HG03565 (cell line): Measurements from ENCODE around the gene CAMK2N2.
"Not testable (repeated sequence)": the region's sequence is repeated elsewhere in the genome, so short reads cannot be mapped to it uniquely, and the experiment has no call there.

Source experiments
- ATAC-seq: cut with Tn5 transposase; IDR thresholded peaks from one replicate; pipeline ENCODE4 v1.9.1; 2021; ENCODE audit warnings: mild to moderate bottlenecking, moderate library complexity; ENCODE audit not compliant: unreplicated experiment

Gene CAMK2N2

DNA sequence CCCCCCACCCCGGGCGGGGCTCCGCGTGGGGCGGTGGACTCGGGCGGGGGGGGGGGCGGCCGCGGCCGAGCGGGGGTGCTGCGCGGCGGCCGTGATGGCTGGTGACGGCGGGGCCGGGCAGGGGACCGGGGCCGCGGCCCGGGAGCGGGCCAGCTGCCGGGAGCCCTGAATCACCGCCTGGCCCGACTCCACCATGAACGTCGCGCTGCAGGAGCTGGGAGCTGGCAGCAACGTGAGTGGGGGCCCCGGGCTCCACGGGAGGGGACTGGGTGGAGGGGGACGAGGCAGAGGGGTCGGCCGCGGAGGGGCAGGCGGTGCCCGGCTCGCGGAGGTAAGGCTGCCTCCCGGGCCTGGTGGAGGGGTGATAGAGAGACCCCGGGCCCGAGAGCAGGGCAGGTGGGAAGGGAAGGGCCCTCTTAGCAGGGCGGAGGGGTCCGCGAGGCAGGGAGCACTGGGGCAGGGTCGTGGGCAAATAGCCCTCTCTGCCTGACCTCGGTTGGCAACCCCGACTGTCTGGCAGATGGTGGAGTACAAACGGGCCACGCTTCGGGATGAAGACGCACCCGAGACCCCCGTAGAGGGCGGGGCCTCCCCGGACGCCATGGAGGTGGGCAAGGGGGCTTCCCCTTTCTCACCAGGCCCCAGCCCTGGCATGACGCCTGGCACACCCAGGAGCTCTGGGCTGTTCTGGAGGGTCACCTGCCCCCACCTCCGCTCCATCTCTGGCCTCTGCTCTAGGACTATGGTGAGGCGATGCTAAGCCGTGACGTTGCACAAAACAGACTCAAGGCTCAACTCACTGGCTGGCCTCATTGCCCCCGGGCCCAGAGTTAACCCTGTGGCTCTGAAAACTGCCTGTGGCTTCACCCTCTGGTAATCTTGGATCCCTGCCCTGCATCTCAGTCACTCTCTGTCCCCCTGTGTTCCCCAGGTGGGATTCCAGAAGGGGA is 14.9 kb upstream of the CAMK2N2 start, which contains the start of gene ECE2:
Gene ECE2, plus strand, starts transcription at position 62 of the 950 bp plus-strand sequence. Its CDS starts 132 bp downstream, at position 194.
- ATAC-seq, result no peak

DNA sequence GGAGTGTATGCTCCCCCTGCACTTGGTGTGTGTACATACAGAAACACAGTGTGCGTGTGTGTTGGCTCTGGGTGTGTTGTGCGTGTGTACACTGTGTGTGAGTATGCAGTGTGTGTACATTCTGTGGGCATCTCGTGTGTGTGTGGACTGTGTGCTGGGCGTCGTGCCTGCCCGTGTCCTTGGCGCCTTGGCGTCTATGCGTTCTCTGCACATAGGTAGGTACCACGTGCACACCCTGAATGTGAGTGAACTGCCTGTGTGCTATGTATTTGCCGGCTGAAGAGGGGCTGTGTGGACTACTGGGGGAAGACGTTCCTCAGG is 14.0 kb upstream of the CAMK2N2 start:
- no peak for ATAC-seq

DNA sequence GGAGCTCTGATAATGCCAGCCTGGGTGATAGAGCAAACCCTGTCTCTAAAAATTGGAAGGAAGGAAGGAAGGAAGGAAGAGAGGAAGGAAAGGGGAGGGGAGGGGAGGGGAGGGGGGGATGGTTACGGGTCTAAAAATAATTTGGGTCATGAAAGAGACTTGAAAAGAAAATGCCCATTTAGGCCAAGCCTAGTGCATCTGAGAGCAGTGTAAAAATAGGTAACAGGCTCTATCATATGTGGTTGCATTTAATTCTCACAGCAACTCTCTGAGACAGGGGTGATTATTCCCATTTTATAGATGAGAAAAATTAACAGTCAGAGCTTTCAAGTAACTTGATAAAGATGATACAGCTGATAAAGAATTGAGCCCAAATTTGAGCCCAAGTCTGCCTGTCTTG is 10.9 kb upstream of the CAMK2N2 start:
- ATAC-seq, result no peak

DNA sequence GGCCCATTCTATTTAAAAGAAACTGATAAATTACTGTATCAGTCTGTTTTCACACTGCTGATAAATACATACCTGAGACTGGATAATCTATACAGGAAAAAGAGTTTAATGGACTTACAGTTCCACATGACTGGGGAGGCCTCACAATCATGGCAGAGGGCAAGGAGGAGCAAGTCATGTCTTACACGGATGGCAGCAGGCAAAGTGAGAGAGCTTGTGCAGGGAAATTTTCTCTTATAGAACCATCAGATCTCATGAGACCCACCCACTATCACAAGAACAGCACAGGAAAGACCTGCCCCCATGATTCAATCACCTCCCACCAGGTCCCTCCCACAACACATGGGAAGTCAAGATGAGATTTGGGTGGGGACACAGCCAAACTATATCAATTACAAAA is 5.9 kb upstream of the CAMK2N2 start:
- not testable (repeated sequence) for ATAC-seq

DNA sequence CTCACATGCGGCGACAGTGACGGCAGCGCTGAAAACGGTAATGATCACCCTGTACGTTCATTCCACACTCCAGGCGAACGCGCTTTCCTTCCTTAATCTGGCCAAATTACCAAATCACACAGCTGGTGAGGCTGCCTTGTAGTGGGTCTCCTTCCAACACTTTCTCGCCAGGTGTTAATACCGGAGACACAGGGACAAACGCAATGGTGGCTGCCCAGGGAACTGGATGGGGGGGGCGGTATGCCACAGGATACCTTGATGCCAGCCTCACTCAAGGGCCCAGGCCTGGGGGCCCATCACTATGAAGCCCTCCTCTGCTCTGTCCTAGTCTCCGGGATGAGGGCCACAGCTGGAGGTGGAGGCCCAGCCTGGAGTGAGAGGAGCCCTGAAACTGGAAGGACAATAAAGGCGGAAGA is 1.4 kb upstream of the CAMK2N2 start:
- ATAC-seq, result no peak

DNA sequence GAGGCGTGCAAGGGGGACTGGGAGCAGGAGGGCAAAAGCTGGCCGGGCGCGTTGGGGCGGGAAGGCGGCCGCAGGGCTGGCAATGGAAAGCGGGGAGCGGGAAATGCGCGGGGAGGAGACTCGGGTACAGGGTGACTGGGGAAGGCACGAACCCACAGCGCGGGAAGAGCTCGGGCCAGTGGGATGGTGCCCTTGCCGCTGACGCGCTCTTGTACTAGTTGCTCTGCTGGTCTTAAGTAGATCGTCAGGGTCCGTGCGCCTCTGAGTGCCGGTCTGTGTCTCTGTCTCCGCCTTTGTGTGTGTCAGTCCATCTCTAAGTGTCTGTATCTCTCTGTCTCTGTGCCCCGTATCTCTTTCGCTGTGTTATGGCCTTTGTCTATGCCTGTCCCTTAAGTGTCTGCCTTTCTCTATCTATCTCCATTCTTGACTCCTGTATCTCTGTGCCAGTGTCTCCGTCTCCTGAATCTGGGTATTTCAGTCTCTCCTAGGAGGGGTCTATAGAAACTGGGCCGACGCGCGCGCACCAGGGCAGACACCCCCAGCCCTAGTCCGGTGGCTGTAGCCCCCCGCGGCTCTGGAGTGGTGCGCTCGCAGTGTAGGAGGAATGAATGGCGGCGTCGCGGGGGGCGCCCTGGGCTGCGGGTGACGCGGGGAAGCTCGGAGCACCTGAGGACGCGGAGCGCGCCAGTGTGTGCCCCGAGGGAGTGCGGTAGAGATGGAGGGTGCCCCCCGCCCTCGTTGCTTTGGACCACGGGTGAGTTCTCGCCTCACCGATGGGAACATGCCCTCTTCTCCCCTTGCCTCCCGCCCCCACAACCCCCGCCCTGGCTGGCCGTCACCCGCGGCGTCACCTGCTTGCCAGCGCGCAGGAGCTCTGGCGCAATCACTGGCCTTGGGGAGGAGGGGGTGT is 756 bp upstream of the CAMK2N2 start:
- ATAC-seq, result no peak

DNA sequence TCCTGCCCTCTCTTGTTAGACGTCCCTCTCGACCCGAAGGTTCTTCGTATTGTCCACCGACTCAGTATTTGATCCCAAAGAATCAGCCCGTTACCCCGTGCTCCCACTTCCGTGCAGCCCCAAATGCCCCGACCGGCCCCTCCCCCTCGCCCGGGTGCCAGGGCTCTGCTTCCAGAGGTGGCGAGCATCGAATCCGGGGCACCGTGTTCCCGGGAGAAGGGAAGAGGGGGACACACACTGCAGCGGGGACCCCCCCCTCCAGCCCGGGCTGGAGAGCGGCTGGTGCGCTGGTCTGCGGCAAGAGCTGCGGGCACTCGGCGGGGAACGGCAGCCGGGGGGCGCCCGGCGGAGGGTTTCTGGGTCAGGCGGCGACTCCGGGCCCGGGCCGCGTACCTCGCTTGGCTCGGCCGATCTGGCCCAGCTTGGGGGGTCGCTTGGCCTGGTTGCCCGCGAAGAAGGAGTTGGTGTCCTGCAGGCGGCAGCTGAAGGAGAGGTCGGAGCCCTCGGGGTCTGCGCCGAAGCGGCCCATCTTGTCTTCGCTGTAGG is 556 bp downstream of the CAMK2N2 start:
- ATAC-seq, result no peak

DNA sequence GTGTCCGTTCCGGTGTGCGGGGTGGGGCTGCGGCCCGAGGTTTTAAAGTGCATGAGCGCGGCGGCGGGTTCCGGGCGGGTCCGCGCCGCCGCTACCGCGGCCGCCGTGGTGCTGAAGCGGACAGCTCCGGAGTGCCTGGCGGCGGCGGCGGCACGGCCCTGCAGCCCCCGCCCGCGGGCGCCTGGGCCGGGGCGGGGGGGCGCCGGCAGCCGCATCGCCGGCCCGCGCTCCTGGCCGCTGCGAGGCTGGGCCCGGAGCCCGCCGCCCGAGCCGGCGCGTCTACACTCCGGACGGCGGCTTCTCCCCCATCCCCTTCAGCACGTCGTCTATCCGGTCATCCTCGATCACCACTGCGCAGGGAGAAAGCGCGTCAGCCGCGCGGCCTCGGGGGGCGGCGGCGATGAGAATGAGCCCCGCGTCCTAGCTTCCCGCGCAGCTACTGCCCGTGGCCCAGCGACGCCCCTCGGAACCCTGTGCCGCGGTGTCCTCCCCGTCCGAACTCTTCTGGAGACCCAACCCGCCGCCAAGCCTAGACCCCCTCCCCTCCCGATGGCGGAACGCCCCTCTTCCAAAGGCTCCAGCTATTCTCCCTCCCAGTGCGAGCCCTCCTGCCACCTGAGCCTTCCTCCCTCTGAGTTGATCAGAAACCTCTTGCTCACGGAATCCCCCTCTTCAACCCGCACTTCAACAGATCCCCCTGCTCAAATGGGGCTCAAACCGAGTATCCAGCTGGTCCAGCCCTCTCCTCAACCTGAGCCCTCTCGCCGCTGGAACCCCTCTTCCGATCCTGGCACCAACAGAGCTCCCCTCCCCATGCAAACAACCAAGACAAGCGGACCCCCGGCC is 1.3 kb downstream of the CAMK2N2 start:
- ATAC-seq, result no peak

DNA sequence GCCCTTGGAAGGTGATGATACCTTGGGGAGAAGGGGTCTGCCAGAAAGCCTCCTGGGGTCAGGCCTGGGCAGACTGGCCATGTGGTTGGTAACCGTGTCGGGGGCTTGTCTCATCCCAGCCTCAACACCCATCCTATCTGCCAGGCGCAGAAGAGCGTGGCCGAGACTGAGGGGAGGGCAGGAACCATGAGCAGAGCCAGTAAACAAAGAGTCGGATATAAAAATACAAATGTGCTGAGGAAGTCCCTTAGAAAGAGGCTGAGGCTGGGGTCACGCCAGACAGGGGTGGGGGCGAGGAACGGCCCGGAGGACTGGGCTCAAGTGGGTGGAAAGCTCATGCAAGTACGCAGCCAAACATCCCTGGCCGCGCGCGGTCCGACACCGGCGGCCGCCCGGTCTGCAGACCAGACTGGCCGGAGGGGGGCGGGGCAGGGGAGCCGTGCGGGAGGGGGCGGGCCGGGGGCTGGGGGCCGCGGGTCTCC is 1.9 kb downstream of the CAMK2N2 start:
- no peak for ATAC-seq

DNA sequence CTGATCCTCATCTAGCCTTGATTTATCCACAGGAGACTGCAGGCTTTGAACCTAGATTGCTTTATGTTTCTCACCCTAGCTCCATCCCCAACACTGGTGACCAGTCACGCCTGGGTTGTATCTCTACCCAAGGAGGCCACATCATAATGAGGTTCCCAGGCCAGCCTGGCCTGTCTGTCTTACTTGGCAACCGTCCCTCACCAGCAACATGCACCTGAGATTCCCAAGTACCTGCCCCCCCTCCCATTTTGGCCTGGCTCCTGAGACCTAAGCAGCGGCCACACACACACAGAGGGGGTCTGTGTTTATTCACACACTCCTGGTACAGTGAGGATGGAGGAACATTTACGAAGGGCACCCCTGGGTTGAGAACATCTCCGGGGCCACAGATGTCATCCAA is 2.4 kb downstream of the CAMK2N2 start:
- no peak for ATAC-seq

DNA sequence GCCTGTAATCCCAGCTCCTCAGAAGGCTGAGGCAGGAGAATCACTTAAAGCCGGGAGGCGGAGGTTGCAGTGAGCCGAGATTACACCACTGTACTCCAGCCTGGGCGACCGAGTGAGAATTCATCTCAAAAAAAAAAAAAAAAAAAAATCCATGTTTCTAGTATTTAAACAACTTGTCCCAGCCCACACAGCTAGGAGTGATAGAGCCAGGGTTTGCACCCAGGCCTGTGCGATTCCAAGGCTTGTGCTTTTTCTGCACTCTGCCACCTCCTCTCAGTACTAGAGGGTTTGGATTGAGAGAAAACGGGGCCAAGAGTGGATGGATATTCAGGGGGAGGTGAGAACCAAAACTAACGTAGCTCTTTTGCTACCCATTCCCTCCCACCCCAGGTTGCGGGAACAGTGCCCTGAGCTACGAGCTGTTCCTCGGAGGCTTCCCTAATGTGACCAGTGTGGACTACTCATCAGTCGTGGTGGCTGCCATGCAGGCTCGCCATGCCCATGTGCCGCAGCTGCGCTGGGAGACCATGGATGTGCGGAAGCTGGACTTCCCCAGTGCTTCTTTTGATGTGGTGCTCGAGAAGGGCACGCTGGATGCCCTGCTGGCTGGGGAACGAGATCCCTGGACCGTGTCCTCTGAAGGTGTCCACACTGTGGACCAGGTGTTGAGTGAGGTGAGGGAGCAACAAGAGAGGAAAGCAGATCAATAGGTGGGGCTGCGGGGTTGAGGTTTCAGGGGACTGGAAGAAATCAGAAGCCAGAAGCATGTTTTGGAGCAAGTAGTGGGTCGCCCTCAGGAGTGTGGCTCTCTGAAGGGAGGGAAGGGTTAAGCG is 4.1 kb downstream of the CAMK2N2 start:
- no peak for ATAC-seq

DNA sequence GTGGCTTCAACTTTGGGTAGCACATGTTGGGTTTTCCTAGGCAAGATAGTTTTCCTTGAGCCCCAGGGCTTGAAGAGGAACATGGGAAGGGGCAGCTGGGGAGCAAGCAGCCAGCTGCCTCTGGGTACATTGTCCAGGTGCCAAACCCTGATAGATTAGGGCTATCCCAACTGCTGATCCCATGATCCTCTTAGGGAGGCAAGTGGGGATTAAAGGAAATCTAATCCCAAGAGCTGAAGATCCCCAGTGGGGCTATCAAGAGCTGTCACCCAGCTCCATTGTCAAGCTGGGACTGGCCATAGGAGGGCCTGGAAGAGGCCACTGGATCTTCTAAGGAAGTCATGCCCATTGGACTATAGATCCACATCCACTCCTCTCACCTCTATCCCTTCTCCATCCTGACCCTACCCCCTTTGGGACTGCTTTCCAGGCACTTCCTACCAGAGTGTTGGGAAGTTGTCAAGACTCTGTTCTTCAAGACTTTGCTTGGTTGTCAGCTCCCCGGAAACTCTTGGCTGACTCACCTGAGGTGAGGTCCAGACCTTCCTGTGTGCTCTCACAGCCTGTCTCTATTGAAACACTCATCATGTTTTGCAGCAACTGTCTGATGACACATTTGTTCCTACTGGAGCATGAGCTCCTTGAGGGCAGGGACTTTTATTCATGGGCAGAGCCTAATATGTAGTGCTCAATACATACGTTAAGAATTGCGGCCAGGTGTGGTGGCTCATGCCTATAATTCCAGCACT is 5.9 kb downstream of the CAMK2N2 start:
- ATAC-seq, result no peak

DNA sequence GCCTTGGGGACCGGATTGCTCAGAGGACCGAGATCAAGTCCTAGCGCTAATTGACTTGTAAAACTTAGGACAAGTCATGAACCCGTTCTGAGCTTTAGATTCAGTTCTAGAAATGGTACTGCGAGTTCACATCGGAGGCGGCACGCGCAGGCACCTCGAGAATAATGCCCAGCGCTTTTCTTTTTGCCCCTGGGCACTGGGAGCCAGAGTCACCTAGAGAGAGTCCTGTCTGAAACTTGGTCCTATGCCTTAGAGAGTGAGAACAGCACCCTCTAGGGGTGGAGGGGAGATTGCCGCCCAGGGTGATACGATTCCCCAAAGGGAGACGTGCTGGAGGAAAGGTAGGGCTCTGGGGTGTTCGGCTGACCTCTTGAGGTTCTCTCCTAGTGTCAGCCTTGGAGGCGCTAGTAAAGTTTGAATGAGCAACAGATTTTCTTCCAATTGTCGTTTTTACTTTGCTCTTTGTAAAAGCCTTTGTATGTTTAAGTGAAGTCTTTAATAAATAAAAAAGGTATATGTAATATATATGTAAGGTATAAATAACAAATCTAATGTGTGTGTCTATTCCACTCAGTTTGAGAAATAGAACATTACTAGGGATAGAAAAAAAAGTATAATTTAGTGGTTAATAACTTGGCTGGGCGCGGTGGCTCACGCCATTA is 11.1 kb downstream of the CAMK2N2 start:
- peak; percentile 53 for ATAC-seq

DNA sequence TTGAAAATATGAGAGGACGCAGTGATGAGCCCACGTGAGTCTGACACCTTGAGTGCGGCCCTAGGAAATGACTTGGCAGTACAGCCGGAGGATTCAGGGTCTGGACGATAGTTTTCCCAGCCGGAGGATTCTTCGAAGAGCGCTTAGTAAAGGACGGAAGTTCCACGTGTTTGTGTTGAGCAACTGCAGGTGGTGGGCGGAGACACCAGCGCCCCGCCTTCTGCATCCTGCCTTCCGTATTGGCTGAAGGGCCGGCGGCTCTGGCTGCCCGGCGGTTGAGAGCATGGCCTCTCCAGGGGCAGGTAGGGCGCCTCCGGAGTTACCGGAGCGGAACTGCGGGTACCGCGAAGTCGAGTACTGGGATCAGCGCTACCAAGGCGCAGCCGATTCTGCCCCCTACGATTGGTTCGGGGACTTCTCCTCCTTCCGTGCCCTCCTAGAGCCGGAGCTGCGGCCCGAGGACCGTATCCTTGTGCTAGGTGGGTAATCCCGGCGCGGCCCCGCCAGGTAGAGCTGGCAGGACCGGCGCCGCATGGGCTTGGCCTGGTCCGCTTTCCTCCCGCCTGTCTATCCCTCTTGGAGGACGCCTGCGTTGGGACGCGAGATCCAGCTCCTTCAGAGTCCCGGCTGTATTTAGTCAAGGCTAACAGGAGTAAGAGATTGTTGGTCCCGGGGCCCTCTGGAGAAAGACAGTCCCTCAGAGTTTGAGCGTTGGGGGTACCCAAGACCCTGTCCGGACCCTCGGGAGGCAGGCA is 11.8 kb downstream of the CAMK2N2 start, which contains the start of gene EEF1AKMT4:
Gene EEF1AKMT4, plus strand, starts transcription at position 261 of the 755 bp plus-strand sequence. Its CDS starts 23 bp downstream, at position 284.
- peak; percentile 87 for ATAC-seq

DNA sequence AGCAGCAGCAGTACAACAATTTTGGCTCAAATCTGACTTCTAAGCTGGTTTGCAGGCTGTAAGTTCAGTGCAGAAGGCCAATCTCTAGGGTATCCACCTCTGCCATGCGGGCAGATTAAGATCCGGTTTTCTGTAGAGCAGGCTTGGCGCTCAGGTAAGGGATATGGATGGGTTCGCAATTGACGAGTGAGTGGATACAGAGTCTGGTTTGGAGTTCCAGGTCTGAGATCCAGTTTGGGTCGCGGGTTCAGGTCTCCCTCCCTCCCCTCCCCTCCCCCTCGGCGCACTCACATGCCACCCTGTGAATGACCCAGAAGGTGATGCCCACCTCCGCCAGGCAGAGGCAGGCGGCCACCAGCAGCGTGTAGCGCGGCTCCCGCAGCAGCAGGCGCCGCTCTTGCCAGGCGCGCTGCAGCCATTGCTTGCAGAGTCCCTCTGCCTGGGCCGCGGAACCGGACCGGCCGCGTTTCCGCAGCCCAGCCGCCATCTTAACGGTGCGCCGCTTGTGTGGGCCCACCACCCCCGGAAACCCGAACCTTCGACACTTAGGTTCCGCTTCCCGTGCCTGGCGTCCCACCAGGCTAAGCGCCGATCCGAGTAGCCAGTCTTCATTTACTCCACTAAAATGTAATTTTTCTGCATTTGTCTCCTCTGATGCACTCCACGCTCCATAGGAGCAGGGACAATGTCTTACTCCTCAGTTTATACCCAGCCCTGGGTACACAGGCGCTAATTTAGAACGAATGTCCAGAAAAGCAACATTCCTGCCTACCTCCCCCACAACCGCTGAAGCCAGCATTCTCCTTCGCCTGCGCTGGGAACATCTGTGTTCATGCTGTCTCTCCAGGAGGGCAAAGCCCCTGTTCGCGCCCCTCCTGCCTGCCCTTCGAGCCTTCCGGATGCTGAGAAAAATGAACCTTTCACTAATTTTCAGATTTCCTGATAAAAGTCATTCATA is 12.6 kb downstream of the CAMK2N2 start, which contains the start of gene ALG3:
Gene ALG3, minus strand, starts transcription at position 509 of the 958 bp plus-strand sequence. Its CDS starts 22 bp downstream, at position 487.
- peak; percentile 39 for ATAC-seq

DNA sequence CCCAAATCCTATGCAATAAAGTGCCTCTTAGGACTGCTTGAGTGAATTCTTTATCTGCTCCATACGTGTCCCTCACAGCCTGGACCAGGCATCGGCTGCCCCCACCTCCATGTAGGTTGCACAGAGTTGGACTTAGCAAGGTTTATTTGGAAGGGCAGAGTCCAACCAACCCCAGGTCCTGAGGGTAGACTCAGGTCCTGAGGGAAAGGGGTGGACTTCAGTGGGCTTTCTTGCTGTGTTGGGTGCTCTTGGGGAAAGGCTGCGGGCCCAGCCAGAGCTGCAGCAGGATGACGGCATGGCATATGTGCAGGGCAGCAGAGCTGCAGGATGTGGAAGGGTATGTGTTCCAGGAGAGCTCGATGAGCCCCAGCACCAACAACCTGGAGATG is 19.1 kb downstream of the CAMK2N2 start:
- no peak for ATAC-seq
